Cardiac muscle cell (in vitro differentiated cells and primary cell): ENCODE measurements around the gene LSM14A. TPM values are rescaled to one million over a fixed set of nuclear protein-coding genes. Genes with fewer than 3 reads are reported as not detected.

Experiments used
- DNase-seq, 2 donors: peaks; one replicate each; pipeline versions ENCODE4 v3.0.0 to v3.0.0-alpha.2; 2010 to 2017; ENCODE audit warnings: low read depth in 1 of 2, low spot score in 1 of 2
- H3K27ac ChIP-seq: fragments of 200-600 bp; sonication (generic); 2 replicates; pipeline ENCODE4 v1.5.1; 2016
- H3K27me3 ChIP-seq: fragments of 200-600 bp; sonication (generic); 2 replicates; pipeline ENCODE4 v1.6.0; 2016; ENCODE audit warnings: control low read depth
- H3K36me3 ChIP-seq: fragments of 200-600 bp; sonication (generic); 2 replicates; pipeline ENCODE4 v1.5.1; 2016; ENCODE audit warnings: control low read depth
- H3K4me1 ChIP-seq: fragments of 200-600 bp; sonication (generic); 2 replicates; pipeline ENCODE4 v1.8.1; 2017; ENCODE audit warnings: low read depth, mild to moderate bottlenecking, mixed run types
- H3K4me3 ChIP-seq: fragments of 200-600 bp; sonication (generic); 2 replicates; pipeline ENCODE4 v1.5.1; 2016; ENCODE audit warnings: mild to moderate bottlenecking
- H3K9me3 ChIP-seq: fragments of 200-600 bp; sonication (generic); 2 replicates; pipeline ENCODE4 v1.5.1; 2017; ENCODE audit warnings: low read depth, mild to moderate bottlenecking, control low read depth
- CTCF ChIP-seq: IDR thresholded peaks from 2 replicates; pipeline ENCODE4 v1.5.1; 2012; ENCODE audit warnings: low read depth, mild to moderate bottlenecking, low read length
- polyA plus RNA-seq: library from polyadenylated mRNA; unstranded; fragments of >200 nt; fragmentation: Nextera tagmentation; extraction: Ambion mirVana; gene quantifications from 2 replicates; pipeline ENCODE4 v1.2.1, GENCODE V29; 2016
- total RNA-seq: library from RNA; depleted of rRNA; stranded (reverse); fragments of >200 nt; gene quantifications from 2 replicates; pipeline ENCODE4 v1.2.3, GENCODE V29; 2016

LSM14A gene
- total and polyA plus RNA-seq, 2 experiments from 2014 or later = 88.5 to 203 TPM

GRCh38 chr19:34181111-34181864 lies 9.0 kb downstream of the LSM14A start:
- DNase-seq = no peak
- Histone ChIP-seq H3K27ac (peak overlapping the region; percentile 64), H3K4me1 (peaks cover 31% of the 10 kb centered on the region), H3K27me3 (no peaks in the 10 kb centered on the region), H3K9me3 (no peaks in the 10 kb centered on the region), H3K4me3 (no peak overlapping the region), H3K36me3 (peaks cover 7% of the 10 kb centered on the region)
- TF ChIP-seq CTCF = no peak

GRCh38 chr19:34182125-34182524 lies 9.8 kb downstream of the LSM14A start:
- Histone ChIP-seq H3K4me3 (no peak overlapping the region), H3K4me1 (peaks cover 27% of the 10 kb centered on the region), H3K27me3 (no peaks in the 10 kb centered on the region), H3K9me3 (no peaks in the 10 kb centered on the region), H3K36me3 (peaks cover 7% of the 10 kb centered on the region), H3K27ac (peak overlapping the region; percentile 64)
- no peak for DNase-seq
- no peak for TF ChIP-seq CTCF

GRCh38 chr19:34184880-34185491 lies 12.7 kb downstream of the LSM14A start:
- peaks cover 4% of the 10 kb centered on the region for H3K36me3 ChIP-seq
- no peak for TF ChIP-seq CTCF
- DNase-seq = peak in 1 of 2 donors; percentile 32
- H3K4me1 ChIP-seq = peaks cover 25% of the 10 kb centered on the region
- no peaks in the 10 kb centered on the region for H3K9me3 ChIP-seq
- peak overlapping the region; percentile 18 for H3K27ac ChIP-seq
- H3K27me3 ChIP-seq = no peaks in the 10 kb centered on the region
- H3K4me3 ChIP-seq = no peak overlapping the region

GRCh38 chr19:34186205-34186604 lies 13.9 kb downstream of the LSM14A start:
- DNase-seq = no peak
- Histone ChIP-seq H3K27me3 (no peaks in the 10 kb centered on the region), H3K27ac (no peak overlapping the region), H3K9me3 (no peaks in the 10 kb centered on the region), H3K36me3 (no peaks in the 10 kb centered on the region), H3K4me3 (no peak overlapping the region), H3K4me1 (peaks cover 30% of the 10 kb centered on the region)
- no peak for TF ChIP-seq CTCF

- no peaks in the 10 kb centered on the region for H3K27me3 ChIP-seq
- no peak overlapping the region for H3K4me3 ChIP-seq
- H3K9me3 ChIP-seq = no peaks in the 10 kb centered on the region
- no peaks in the 10 kb centered on the region for H3K36me3 ChIP-seq
- no peak for DNase-seq
- peaks cover 22% of the 10 kb centered on the region for H3K4me1 ChIP-seq
- no peak overlapping the region for H3K27ac ChIP-seq
- TF ChIP-seq CTCF = no peak
Measured at GRCh38 chr19:34187011-34187410, 14.7 kb downstream of the LSM14A start.
